Measurements from ENCODE around the gene LRRD1.
"Not testable (repeated sequence)": the region's sequence is repeated elsewhere in the genome, so short reads cannot be mapped to it uniquely, and the experiment has no call there.

LRRD1 gene

GRCh38 chr7:92177362-92177761 is 1.6 kb downstream of the LRRD1 start:
- 0 out of 2 replicates have a peak, but pooled peaks cover 5% of the 10 kb centered on the region for H3K27me3 ChIP-seq (ENCODE audit: control insufficient read depth, insufficient read depth, low read length)
- no peak overlapping the region for H3K9ac ChIP-seq (ENCODE audit: low read depth, low read length)
- no peak overlapping the region for H3K27ac ChIP-seq (ENCODE audit: low read depth, low read length)

GRCh38 chr7:92169529-92169928 is 9.4 kb downstream of the LRRD1 start:
- not testable (repeated sequence) for H3K27me3 ChIP-seq (ENCODE audit: control insufficient read depth, insufficient read depth, low read length); H3K9me3 ChIP-seq (ENCODE audit: control insufficient read depth, insufficient read depth, low read length); H3K27ac ChIP-seq (ENCODE audit: low read depth, low read length); H3K4me3 ChIP-seq (ENCODE audit: low read depth, low read length); H3K9ac ChIP-seq (ENCODE audit: low read depth, low read length); H3K4me1 ChIP-seq (ENCODE audit: control insufficient read depth, insufficient read depth, low read length); H3K36me3 ChIP-seq (ENCODE audit: control insufficient read depth, insufficient read depth, low read length)

More at GRCh38 chr7:92177362-92177761, 1.6 kb downstream of the LRRD1 start:
- Histone ChIP-seq H3K4me1 (ENCODE audit: control insufficient read depth, insufficient read depth, low read length) (no peaks in the 10 kb centered on the region), H3K4me3 (ENCODE audit: low read depth, low read length) (no peak overlapping the region), H3K36me3 (ENCODE audit: control insufficient read depth, insufficient read depth, low read length) (no peaks in the 10 kb centered on the region), H3K9me3 (ENCODE audit: control insufficient read depth, insufficient read depth, low read length) (no peaks in the 10 kb centered on the region)

- no peak overlapping the region for H3K9ac ChIP-seq (ENCODE audit: low read depth, low read length)
These were observed 17.7 kb downstream of the LRRD1 start for GRCh38 chr7:92161271-92161670.

GRCh38 chr7:92158660-92159575 is 20.0 kb downstream of the LRRD1 start:
- Histone ChIP-seq H3K9ac (ENCODE audit: low read depth, low read length) (no peak overlapping the region), H3K4me1 (ENCODE audit: control insufficient read depth, insufficient read depth, low read length) (no peaks in the 10 kb centered on the region), H3K9me3 (ENCODE audit: control insufficient read depth, insufficient read depth, low read length) (no peaks in the 10 kb centered on the region), H3K27me3 (ENCODE audit: control insufficient read depth, insufficient read depth, low read length) (no peaks in the 10 kb centered on the region), H3K4me3 (ENCODE audit: low read depth, low read length) (no peak overlapping the region), H3K36me3 (ENCODE audit: control insufficient read depth, insufficient read depth, low read length) (no peaks in the 10 kb centered on the region), H3K27ac (ENCODE audit: low read depth, low read length) (no peak overlapping the region)

More at GRCh38 chr7:92161271-92161670, 17.7 kb downstream of the LRRD1 start:
- Histone ChIP-seq H3K4me1 (ENCODE audit: control insufficient read depth, insufficient read depth, low read length) (no peaks in the 10 kb centered on the region), H3K27ac (ENCODE audit: low read depth, low read length) (no peak overlapping the region), H3K27me3 (ENCODE audit: control insufficient read depth, insufficient read depth, low read length) (no peaks in the 10 kb centered on the region), H3K36me3 (ENCODE audit: control insufficient read depth, insufficient read depth, low read length) (no peaks in the 10 kb centered on the region), H3K4me3 (ENCODE audit: low read depth, low read length) (no peak overlapping the region), H3K9me3 (ENCODE audit: control insufficient read depth, insufficient read depth, low read length) (no peaks in the 10 kb centered on the region)

GRCh38 chr7:92156990-92157389 is 22.0 kb downstream of the LRRD1 start:
- H3K27ac ChIP-seq (ENCODE audit: low read depth, low read length), result no peak overlapping the region
- no peaks in the 10 kb centered on the region for H3K4me1 ChIP-seq (ENCODE audit: control insufficient read depth, insufficient read depth, low read length)
- no peaks in the 10 kb centered on the region for H3K27me3 ChIP-seq (ENCODE audit: control insufficient read depth, insufficient read depth, low read length)
- H3K9ac ChIP-seq (ENCODE audit: low read depth, low read length), result no peak overlapping the region
- no peak overlapping the region for H3K4me3 ChIP-seq (ENCODE audit: low read depth, low read length)
- H3K9me3 ChIP-seq (ENCODE audit: control insufficient read depth, insufficient read depth, low read length), result no peaks in the 10 kb centered on the region
- H3K36me3 ChIP-seq (ENCODE audit: control insufficient read depth, insufficient read depth, low read length), result no peaks in the 10 kb centered on the region

- Histone ChIP-seq H3K36me3 (ENCODE audit: control insufficient read depth, insufficient read depth, low read length) (no peaks in the 10 kb centered on the region), H3K27ac (ENCODE audit: low read depth, low read length) (no peak overlapping the region), H3K9me3 (ENCODE audit: control insufficient read depth, insufficient read depth, low read length) (no peaks in the 10 kb centered on the region), H3K9ac (ENCODE audit: low read depth, low read length) (no peak overlapping the region), H3K4me1 (ENCODE audit: control insufficient read depth, insufficient read depth, low read length) (no peaks in the 10 kb centered on the region), H3K27me3 (ENCODE audit: control insufficient read depth, insufficient read depth, low read length) (no peaks in the 10 kb centered on the region), H3K4me3 (ENCODE audit: low read depth, low read length) (no peak overlapping the region)
These were observed 23.7 kb downstream of the LRRD1 start for GRCh38 chr7:92155108-92155739.

GRCh38 chr7:92150450-92151017 is 28.4 kb downstream of the LRRD1 start:
- Histone ChIP-seq H3K4me1 (ENCODE audit: control insufficient read depth, insufficient read depth, low read length) (no peaks in the 10 kb centered on the region), H3K27ac (ENCODE audit: low read depth, low read length) (no peak overlapping the region), H3K9me3 (ENCODE audit: control insufficient read depth, insufficient read depth, low read length) (no peaks in the 10 kb centered on the region), H3K36me3 (ENCODE audit: control insufficient read depth, insufficient read depth, low read length) (no peaks in the 10 kb centered on the region), H3K27me3 (ENCODE audit: control insufficient read depth, insufficient read depth, low read length) (no peaks in the 10 kb centered on the region), H3K4me3 (ENCODE audit: low read depth, low read length) (no peak overlapping the region), H3K9ac (ENCODE audit: low read depth, low read length) (no peak overlapping the region)

GRCh38 chr7:92149736-92150239 is 29.2 kb downstream of the LRRD1 start:
- H3K27me3 ChIP-seq (ENCODE audit: control insufficient read depth, insufficient read depth, low read length), result no peaks in the 10 kb centered on the region
- no peaks in the 10 kb centered on the region for H3K36me3 ChIP-seq (ENCODE audit: control insufficient read depth, insufficient read depth, low read length)
- no peak overlapping the region for H3K9ac ChIP-seq (ENCODE audit: low read depth, low read length)
- no peak overlapping the region for H3K27ac ChIP-seq (ENCODE audit: low read depth, low read length)
- H3K4me1 ChIP-seq (ENCODE audit: control insufficient read depth, insufficient read depth, low read length), result no peaks in the 10 kb centered on the region
- H3K9me3 ChIP-seq (ENCODE audit: control insufficient read depth, insufficient read depth, low read length), result no peaks in the 10 kb centered on the region
- H3K4me3 ChIP-seq (ENCODE audit: low read depth, low read length), result no peak overlapping the region

GRCh38 chr7:92143192-92143880 is 35.6 kb downstream of the LRRD1 start:
- H3K4me1 ChIP-seq (ENCODE audit: control insufficient read depth, insufficient read depth, low read length); H3K4me3 ChIP-seq (ENCODE audit: low read depth, low read length); H3K9me3 ChIP-seq (ENCODE audit: control insufficient read depth, insufficient read depth, low read length); H3K36me3 ChIP-seq (ENCODE audit: control insufficient read depth, insufficient read depth, low read length); H3K27me3 ChIP-seq (ENCODE audit: control insufficient read depth, insufficient read depth, low read length); H3K9ac ChIP-seq (ENCODE audit: low read depth, low read length); H3K27ac ChIP-seq (ENCODE audit: low read depth, low read length): not testable (repeated sequence)

- not testable (repeated sequence) for H3K4me1 ChIP-seq (ENCODE audit: control insufficient read depth, insufficient read depth, low read length); H3K27ac ChIP-seq (ENCODE audit: low read depth, low read length); H3K27me3 ChIP-seq (ENCODE audit: control insufficient read depth, insufficient read depth, low read length); H3K36me3 ChIP-seq (ENCODE audit: control insufficient read depth, insufficient read depth, low read length); H3K4me3 ChIP-seq (ENCODE audit: low read depth, low read length); H3K9ac ChIP-seq (ENCODE audit: low read depth, low read length); H3K9me3 ChIP-seq (ENCODE audit: control insufficient read depth, insufficient read depth, low read length)
These were observed 36.2 kb downstream of the LRRD1 start for GRCh38 chr7:92142791-92143190.
